Calu3 (cell line): Measurements from ENCODE around the gene STIL. TPM values are rescaled to one million over a fixed set of nuclear protein-coding genes. Genes with fewer than 3 reads are reported as not detected.
"Not testable (repeated sequence)": the region's sequence is repeated elsewhere in the genome, so short reads cannot be mapped to it uniquely, and the experiment has no call there.

Experiments used
- BruUV-seq: library from RNA; stranded (reverse); fragments of 400-500 nt; replicated peaks from 2 replicates; lab custom pipeline; 2021; lab: Mats Ljungman, UMichigan
- CTCF ChIA-PET: fragments of 300-600 bp; sonication (Branson Sonifier 250); formaldehyde crosslinking; loops from one replicate; lab custom pipeline; 2022; ENCODE audit warnings: antibody characterized with exemption; lab: Charles Lee
- DNase-seq: peaks from one replicate; pipeline ENCODE4 v3.0.0; 2022
- H3K27ac Mint-ChIP-seq: one replicate; pipeline ENCODE4 v1.8.0; 2022; ENCODE audit warnings: mixed read lengths; ENCODE audit not compliant: unreplicated experiment
- H3K27me3 Mint-ChIP-seq: one replicate; pipeline ENCODE4 v1.8.0; 2022; ENCODE audit warnings: mixed read lengths; ENCODE audit not compliant: unreplicated experiment
- H3K36me3 Mint-ChIP-seq: one replicate; pipeline ENCODE4 v1.8.0; 2022; ENCODE audit warnings: mild to moderate bottlenecking, moderate library complexity, mixed read lengths; ENCODE audit not compliant: insufficient read depth, unreplicated experiment
- H3K4me1 Mint-ChIP-seq: one replicate; pipeline ENCODE4 v1.8.0; 2022; ENCODE audit warnings: mild to moderate bottlenecking, low read depth, mixed read lengths; ENCODE audit not compliant: unreplicated experiment
- H3K4me3 Mint-ChIP-seq: one replicate; pipeline ENCODE4 v1.8.0; 2022; ENCODE audit warnings: mild to moderate bottlenecking, low read depth, moderate library complexity, mixed read lengths; ENCODE audit not compliant: unreplicated experiment
- H3K9me3 Mint-ChIP-seq: one replicate; pipeline ENCODE4 v1.8.0; 2022; ENCODE audit warnings: low read depth, mixed read lengths; ENCODE audit not compliant: unreplicated experiment
- intact Hi-C: fragments of 100-400 bp; cut with micrococcal nuclease; formaldehyde crosslinking; loops from one replicate; pipeline ENCODE4 v1.10.0; 2022; ENCODE audit not compliant: unreplicated experiment
- total RNA-seq: library from RNA; stranded (reverse); gene quantifications from 2 replicates; pipeline ENCODE4 v1.2.3, GENCODE V29; 2022
- TF ChIP-seq, protein P1 (sequence below): fragments of 200-600 bp; IDR thresholded peaks from one replicate; pipeline ENCODE4 v1.8.0; 2022; ENCODE audit warnings: antibody characterized with exemption; ENCODE audit not compliant: unreplicated experiment

STIL gene
- total RNA-seq, 1 experiment from 2014 or later = 62.4 TPM

DNA sequence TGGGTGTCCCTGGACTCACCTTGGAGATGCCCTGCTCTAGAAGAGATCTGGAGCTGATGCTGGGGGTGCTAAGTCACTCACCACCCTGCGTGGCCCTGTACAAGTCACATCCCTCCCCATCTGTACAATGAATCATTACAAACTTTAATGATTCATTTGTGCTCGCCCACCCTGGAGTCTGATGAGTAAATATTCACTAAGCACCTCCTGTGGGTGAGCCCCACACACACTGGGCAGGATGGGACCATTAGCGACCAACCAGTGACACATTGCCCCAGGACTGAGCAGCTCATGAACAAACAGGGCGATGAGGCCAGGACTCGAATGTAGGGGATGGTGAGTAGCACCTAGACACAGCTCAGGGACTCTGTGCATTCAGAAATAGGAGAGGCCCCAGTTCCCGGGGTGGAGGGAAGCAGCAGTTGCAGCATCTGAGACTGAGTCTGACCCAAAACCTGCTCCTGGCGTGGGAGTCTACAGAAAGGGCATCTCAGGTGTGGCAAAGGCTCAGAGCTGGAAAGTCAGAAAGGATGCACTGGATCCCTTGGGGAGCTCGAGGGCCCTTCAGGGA is 106.1 kb downstream of the STIL start:
- Mint-ChIP-seq H3K4me1 (peaks cover 9% of the 10 kb centered on the region), H3K27me3 (peaks cover 39% of the 10 kb centered on the region), H3K9me3 (no peaks in the 10 kb centered on the region), H3K36me3 (no peaks in the 10 kb centered on the region), H3K4me3 (no peak overlapping the region), H3K27ac (no peak overlapping the region)
- CTCF ChIA-PET = no interaction called here
- DNase-seq = no peak
- TF ChIP-seq, protein P1, sequence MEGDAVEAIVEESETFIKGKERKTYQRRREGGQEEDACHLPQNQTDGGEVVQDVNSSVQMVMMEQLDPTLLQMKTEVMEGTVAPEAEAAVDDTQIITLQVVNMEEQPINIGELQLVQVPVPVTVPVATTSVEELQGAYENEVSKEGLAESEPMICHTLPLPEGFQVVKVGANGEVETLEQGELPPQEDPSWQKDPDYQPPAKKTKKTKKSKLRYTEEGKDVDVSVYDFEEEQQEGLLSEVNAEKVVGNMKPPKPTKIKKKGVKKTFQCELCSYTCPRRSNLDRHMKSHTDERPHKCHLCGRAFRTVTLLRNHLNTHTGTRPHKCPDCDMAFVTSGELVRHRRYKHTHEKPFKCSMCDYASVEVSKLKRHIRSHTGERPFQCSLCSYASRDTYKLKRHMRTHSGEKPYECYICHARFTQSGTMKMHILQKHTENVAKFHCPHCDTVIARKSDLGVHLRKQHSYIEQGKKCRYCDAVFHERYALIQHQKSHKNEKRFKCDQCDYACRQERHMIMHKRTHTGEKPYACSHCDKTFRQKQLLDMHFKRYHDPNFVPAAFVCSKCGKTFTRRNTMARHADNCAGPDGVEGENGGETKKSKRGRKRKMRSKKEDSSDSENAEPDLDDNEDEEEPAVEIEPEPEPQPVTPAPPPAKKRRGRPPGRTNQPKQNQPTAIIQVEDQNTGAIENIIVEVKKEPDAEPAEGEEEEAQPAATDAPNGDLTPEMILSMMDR = no peak
- BruUV-seq = no TSS peak
- intact Hi-C loops = no loop called here

DNA sequence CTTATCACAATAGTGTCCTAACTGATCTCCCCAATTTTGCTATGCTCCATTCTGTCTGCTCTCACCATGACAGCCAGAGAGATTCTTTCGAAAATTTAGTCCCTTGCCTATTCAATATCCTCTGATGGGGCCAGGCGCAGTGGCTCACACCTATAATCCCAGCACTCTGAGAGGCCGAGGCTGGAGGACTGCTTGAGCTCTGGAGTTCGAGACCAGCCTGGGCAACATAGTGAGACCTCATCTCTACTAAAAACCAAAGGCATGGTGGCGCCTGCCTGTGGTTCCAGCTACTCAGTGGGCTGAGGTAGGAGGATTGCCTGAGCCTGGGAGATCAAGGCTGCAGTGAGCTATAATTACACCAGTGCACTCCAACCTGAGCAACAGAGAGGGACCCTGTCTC is 108.0 kb downstream of the STIL start:
- no peaks in the 10 kb centered on the region for H3K9me3 Mint-ChIP-seq
- TF ChIP-seq, protein P1 = no peak
- peaks cover 39% of the 10 kb centered on the region for H3K27me3 Mint-ChIP-seq
- CTCF ChIA-PET = no interaction called here
- H3K4me3 Mint-ChIP-seq = no peak overlapping the region
- no TSS peak for BruUV-seq
- no peak for DNase-seq
- no peaks in the 10 kb centered on the region for H3K36me3 Mint-ChIP-seq
- intact Hi-C loops = no loop called here
- H3K4me1 Mint-ChIP-seq = peaks cover 9% of the 10 kb centered on the region
- H3K27ac Mint-ChIP-seq = no peak overlapping the region

GRCh38 chr1:47203504-47203903 is 110.4 kb downstream of the STIL start:
- CTCF ChIA-PET = interaction anchor here (0.6 kb wide), 1 partner anchor 81 kb away, joined by 4 read pairs; no protein-coding TSS in a partner anchor
- intact Hi-C loops, H3K4me3 Mint-ChIP-seq, H3K4me1 Mint-ChIP-seq, H3K9me3 Mint-ChIP-seq, H3K36me3 Mint-ChIP-seq, DNase-seq, H3K27ac Mint-ChIP-seq, BruUV-seq: not testable (repeated sequence)
- peaks cover 51% of the 10 kb centered on the region for H3K27me3 Mint-ChIP-seq

GRCh38 chr1:47201179-47201578 is 112.8 kb downstream of the STIL start:
- BruUV-seq = no TSS peak
- no peak overlapping the region for H3K4me3 Mint-ChIP-seq
- H3K9me3 Mint-ChIP-seq = no peaks in the 10 kb centered on the region
- intact Hi-C loops = no loop called here
- peaks cover 53% of the 10 kb centered on the region for H3K27me3 Mint-ChIP-seq
- TF ChIP-seq, protein P1 = no peak
- no peaks in the 10 kb centered on the region for H3K4me1 Mint-ChIP-seq
- CTCF ChIA-PET = no interaction called here
- no peaks in the 10 kb centered on the region for H3K36me3 Mint-ChIP-seq
- no peak overlapping the region for H3K27ac Mint-ChIP-seq
- DNase-seq = no peak

Other genes with a start within 250 kb of the STIL start
- not detected in 2 replicates for gene CYP4Z1, start 246.9 kb downstream of the STIL start, total RNA-seq
- not detected in 2 replicates for gene CYP4A22, start 176.7 kb downstream of the STIL start, total RNA-seq
- gene PDZK1IP1, start 124.1 kb downstream of the STIL start, total RNA-seq = 231 and 327 TPM in 2 replicates
- not detected in 2 replicates for gene TAL1, start 81.9 kb downstream of the STIL start, total RNA-seq
- gene CMPK1, start 19.6 kb upstream of the STIL start, total RNA-seq = 162 and 170 TPM in 2 replicates
- not detected in 2 replicates for gene FOXE3, start 102.1 kb upstream of the STIL start, total RNA-seq
- 0.68 and 0.78 TPM in 2 replicates for gene FOXD2, start 123.9 kb upstream of the STIL start, total RNA-seq